Smooth muscle cell (in vitro differentiated cells): Measurements from ENCODE around the gene NGLY1. TPM values are rescaled to one million over a fixed set of nuclear protein-coding genes. Genes with fewer than 3 reads are reported as not detected.

ENCODE experiments used
- DNase-seq: peaks from one replicate; lab custom pipeline; 2025; ENCODE audit not compliant: unreplicated experiment; lab: John Stamatoyannopoulos, UW
- H2AFZ ChIP-seq: fragments of 200-600 bp; sonication (generic); 2 replicates; pipeline ENCODE4 v1.6.0; 2016; ENCODE audit warnings: antibody characterized with exemption, low read depth, mild to moderate bottlenecking
- H3F3A ChIP-seq: fragments of 200-600 bp; sonication (generic); 2 replicates; pipeline ENCODE4 v1.6.0; 2017; ENCODE audit warnings: antibody characterized with exemption, low read depth
- H3K27ac ChIP-seq: fragments of 200-600 bp; sonication (generic); 2 replicates; pipeline ENCODE4 v1.5.1; 2016; ENCODE audit warnings: low read depth, mild to moderate bottlenecking
- H3K27me3 ChIP-seq: fragments of 200-600 bp; sonication (generic); 2 replicates; pipeline ENCODE4 v1.6.1; 2016; ENCODE audit warnings: low read depth, mild to moderate bottlenecking
- H3K36me3 ChIP-seq: fragments of 200-600 bp; sonication (generic); 2 replicates; pipeline ENCODE4 v1.5.1; 2016; ENCODE audit warnings: low read depth
- H3K4me1 ChIP-seq: fragments of 200-600 bp; sonication (generic); 2 replicates; pipeline ENCODE4 v1.5.1; 2016; ENCODE audit warnings: low read depth
- H3K4me2 ChIP-seq: fragments of 200-600 bp; sonication (generic); 2 replicates; pipeline ENCODE4 v1.6.0; 2016; ENCODE audit warnings: mild to moderate bottlenecking
- H3K4me3 ChIP-seq: fragments of 200-600 bp; sonication (generic); 2 replicates; pipeline ENCODE4 v1.5.1; 2016; ENCODE audit warnings: mild to moderate bottlenecking
- H3K79me2 ChIP-seq: fragments of 200-600 bp; sonication (generic); 2 replicates; pipeline ENCODE4 v1.6.0; 2016; ENCODE audit warnings: low read depth, mild to moderate bottlenecking
- H3K9ac ChIP-seq: fragments of 200-600 bp; sonication (generic); 2 replicates; pipeline ENCODE4 v1.6.0; 2016; ENCODE audit warnings: low read depth
- H3K9me3 ChIP-seq: fragments of 200-600 bp; sonication (generic); replicated peaks from 2 replicates; pipeline ENCODE4 v1.5.1; 2016; ENCODE audit warnings: low read depth
- H4K20me1 ChIP-seq: fragments of 200-600 bp; sonication (generic); 2 replicates; pipeline ENCODE4 v1.6.0; 2016; ENCODE audit warnings: low read depth
- CTCF ChIP-seq: fragments of 200-600 bp; sonication (generic); IDR thresholded peaks from 2 replicates; pipeline ENCODE4 v1.5.1; 2017; ENCODE audit warnings: borderline replicate concordance, mild to moderate bottlenecking, antibody characterized with exemption; ENCODE audit not compliant: insufficient read depth, poor library complexity, severe bottlenecking
- WGBS: methylation state at CpG from one replicate; pipeline ENCODE4 v1.1.7; 2016; ENCODE audit warnings: low lambda C conversion rate; 5-methylcytosine and 5-hydroxymethylcytosine counted together
- polyA plus RNA-seq: library from polyadenylated mRNA; unstranded; fragments of >200 nt; fragmentation: Nextera tagmentation; extraction: Ambion mirVana; gene quantifications from 2 replicates; pipeline ENCODE4 v1.2.1, GENCODE V29; 2016
- total RNA-seq: library from RNA; depleted of rRNA; stranded (reverse); fragments of >200 nt; gene quantifications from 2 replicates; pipeline ENCODE4 v1.2.3, GENCODE V29; 2014

Gene NGLY1
- total and polyA plus RNA-seq, 2 experiments from 2014 or later: 29.0 to 35.8 TPM

GRCh38 chr3:25683410-25683809 is 99.8 kb downstream of the NGLY1 start:
- Histone ChIP-seq H3K27ac (no peak overlapping the region), H3F3A (no peaks in the 10 kb centered on the region), H3K9ac (no peak overlapping the region), H3K4me2 (no peak overlapping the region), H3K36me3 (no peaks in the 10 kb centered on the region), H3K79me2 (no peaks in the 10 kb centered on the region), H2AFZ (no peak overlapping the region), H3K4me1 (no peaks in the 10 kb centered on the region), H3K9me3 (no peaks in the 10 kb centered on the region), H4K20me1 (no peaks in the 10 kb centered on the region), H3K4me3 (no peak overlapping the region), H3K27me3 (no peaks in the 10 kb centered on the region)
- no peak for DNase-seq
- WGBS: 88% methylated on average over 1 of the region's 1 CpG
- TF ChIP-seq CTCF: no peak

GRCh38 chr3:25679642-25680302 is 103.5 kb downstream of the NGLY1 start:
- TF ChIP-seq CTCF: no peak
- H3K9ac ChIP-seq: no peak overlapping the region
- H3K4me2 ChIP-seq: no peak overlapping the region
- H3K79me2 ChIP-seq: no peaks in the 10 kb centered on the region
- DNase-seq: no peak
- no peaks in the 10 kb centered on the region for H3K9me3 ChIP-seq
- H3F3A ChIP-seq: no peaks in the 10 kb centered on the region
- no peak overlapping the region for H2AFZ ChIP-seq
- no peaks in the 10 kb centered on the region for H3K36me3 ChIP-seq
- H3K4me3 ChIP-seq: no peak overlapping the region
- no peak overlapping the region for H3K27ac ChIP-seq
- H4K20me1 ChIP-seq: no peaks in the 10 kb centered on the region
- 98% methylated on average over 3 of the region's 6 CpGs for WGBS
- H3K27me3 ChIP-seq: no peaks in the 10 kb centered on the region
- H3K4me1 ChIP-seq: no peaks in the 10 kb centered on the region

- no CpG with 5 or more reads among the region's 2 CpGs for WGBS
These were observed 104.1 kb downstream of the NGLY1 start for GRCh38 chr3:25679166-25679565.

More at GRCh38 chr3:25679166-25679565, 104.1 kb downstream of the NGLY1 start:
- no peaks in the 10 kb centered on the region for H4K20me1 ChIP-seq
- H3K9ac ChIP-seq: no peak overlapping the region
- no peaks in the 10 kb centered on the region for H3K4me1 ChIP-seq
- H3K4me2 ChIP-seq: no peak overlapping the region
- no peaks in the 10 kb centered on the region for H3K36me3 ChIP-seq
- H3K79me2 ChIP-seq: no peaks in the 10 kb centered on the region
- TF ChIP-seq CTCF: no peak
- no peak overlapping the region for H3K27ac ChIP-seq
- H3K4me3 ChIP-seq: no peak overlapping the region
- no peak overlapping the region for H2AFZ ChIP-seq
- no peak for DNase-seq
- no peaks in the 10 kb centered on the region for H3K27me3 ChIP-seq
- H3F3A ChIP-seq: no peaks in the 10 kb centered on the region
- no peaks in the 10 kb centered on the region for H3K9me3 ChIP-seq
